Chondrocyte (in vitro differentiated cells): ENCODE measurements around the gene RAD9B. TPM values are rescaled to one million over a fixed set of nuclear protein-coding genes. Genes with fewer than 3 reads are reported as not detected.

Experiments
- DNase-seq: peaks from one replicate; pipeline ENCODE4 v3.0.0; 2021; ENCODE audit warnings: mixed read lengths, low spot score
- H3K27ac Mint-ChIP-seq: one replicate; pipeline ENCODE4 v1.8.0; 2021; ENCODE audit warnings: mild to moderate bottlenecking, moderate library complexity, mixed read lengths; ENCODE audit not compliant: unreplicated experiment
- H3K27me3 Mint-ChIP-seq: 2 replicates; pipeline ENCODE4 v1.8.0; 2021; ENCODE audit warnings: low read depth, mixed read lengths
- H3K36me3 Mint-ChIP-seq: 2 replicates; pipeline ENCODE4 v1.8.0; 2021; ENCODE audit warnings: low read depth, mixed read lengths
- H3K4me1 Mint-ChIP-seq: 2 replicates; pipeline ENCODE4 v1.8.0; 2021; ENCODE audit warnings: low read depth, mild to moderate bottlenecking, mixed read lengths
- H3K4me3 Mint-ChIP-seq: one replicate; pipeline ENCODE4 v1.8.0; 2021; ENCODE audit warnings: mild to moderate bottlenecking, moderate library complexity, mixed read lengths; ENCODE audit not compliant: unreplicated experiment
- H3K9me3 Mint-ChIP-seq: 2 replicates; pipeline ENCODE4 v1.8.0; 2021; ENCODE audit warnings: low read depth, mixed read lengths
- total RNA-seq: library from RNA; stranded (reverse); gene quantifications from 3 replicates; pipeline ENCODE4 v1.2.1, GENCODE V29; 2021
- TF ChIP-seq, protein P1 (sequence below): fragments of 200-600 bp; sonication (generic); IDR thresholded peaks from 2 replicates; pipeline ENCODE4 v1.5.0; 2021; ENCODE audit warnings: antibody characterized with exemption, mild to moderate bottlenecking, moderate library complexity

The RAD9B gene
- total RNA-seq, 1 donor from 2014 or later = 0.27 TPM

DNA sequence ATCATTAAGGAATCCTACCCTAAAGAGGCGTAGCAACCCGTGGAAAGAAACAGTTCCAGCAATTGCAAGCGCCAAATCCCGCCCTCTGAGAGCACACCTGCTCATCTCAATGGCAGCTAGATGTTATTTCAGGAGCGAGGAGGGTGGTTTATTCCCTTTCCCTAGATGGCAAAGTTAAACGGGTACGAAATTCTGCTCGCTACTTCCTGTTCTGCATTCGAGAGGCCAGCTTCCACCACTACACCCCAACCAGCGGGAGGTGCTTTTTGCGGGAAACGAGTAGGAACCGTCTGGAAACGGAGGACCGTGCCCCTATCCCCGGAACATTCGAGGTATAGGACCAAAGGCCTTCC, 756 bp upstream of the RAD9B start:
- Mint-ChIP-seq H3K27ac (peak overlapping the region; percentile 98), H3K4me1 (peaks cover 31% of the 10 kb centered on the region), H3K36me3 (no peaks in the 10 kb centered on the region), H3K4me3 (peak overlapping the region; percentile 98), H3K9me3 (no peaks in the 10 kb centered on the region), H3K27me3 (no peaks in the 10 kb centered on the region)
- no peak for DNase-seq
- TF ChIP-seq, protein P1, sequence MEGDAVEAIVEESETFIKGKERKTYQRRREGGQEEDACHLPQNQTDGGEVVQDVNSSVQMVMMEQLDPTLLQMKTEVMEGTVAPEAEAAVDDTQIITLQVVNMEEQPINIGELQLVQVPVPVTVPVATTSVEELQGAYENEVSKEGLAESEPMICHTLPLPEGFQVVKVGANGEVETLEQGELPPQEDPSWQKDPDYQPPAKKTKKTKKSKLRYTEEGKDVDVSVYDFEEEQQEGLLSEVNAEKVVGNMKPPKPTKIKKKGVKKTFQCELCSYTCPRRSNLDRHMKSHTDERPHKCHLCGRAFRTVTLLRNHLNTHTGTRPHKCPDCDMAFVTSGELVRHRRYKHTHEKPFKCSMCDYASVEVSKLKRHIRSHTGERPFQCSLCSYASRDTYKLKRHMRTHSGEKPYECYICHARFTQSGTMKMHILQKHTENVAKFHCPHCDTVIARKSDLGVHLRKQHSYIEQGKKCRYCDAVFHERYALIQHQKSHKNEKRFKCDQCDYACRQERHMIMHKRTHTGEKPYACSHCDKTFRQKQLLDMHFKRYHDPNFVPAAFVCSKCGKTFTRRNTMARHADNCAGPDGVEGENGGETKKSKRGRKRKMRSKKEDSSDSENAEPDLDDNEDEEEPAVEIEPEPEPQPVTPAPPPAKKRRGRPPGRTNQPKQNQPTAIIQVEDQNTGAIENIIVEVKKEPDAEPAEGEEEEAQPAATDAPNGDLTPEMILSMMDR = peak; percentile 32

DNA sequence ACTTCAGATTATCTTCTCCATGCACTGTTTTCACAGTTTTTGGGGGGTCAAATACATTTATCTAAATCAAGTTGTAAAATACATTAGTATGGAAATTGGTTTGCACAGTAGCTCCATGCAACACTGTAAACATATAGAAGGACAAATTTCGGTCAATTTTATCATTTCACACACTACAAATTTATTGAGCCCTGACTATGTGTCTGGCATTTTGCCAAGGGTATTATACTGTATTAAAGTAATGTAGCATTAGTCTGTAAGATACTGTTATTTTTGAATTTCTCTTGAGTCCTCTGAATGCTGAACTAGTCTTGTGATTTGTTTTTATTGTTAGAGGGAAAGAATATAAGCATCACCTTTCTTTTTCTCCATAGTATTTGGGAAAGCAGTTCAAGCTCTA, 1.3 kb downstream of the RAD9B start:
- DNase-seq = no peak
- Mint-ChIP-seq H3K4me3 (no peak overlapping the region), H3K27me3 (no peaks in the 10 kb centered on the region), H3K27ac (no peak overlapping the region), H3K36me3 (no peaks in the 10 kb centered on the region), H3K4me1 (peaks cover 31% of the 10 kb centered on the region), H3K9me3 (no peaks in the 10 kb centered on the region)
- TF ChIP-seq, protein P1 = no peak

DNA sequence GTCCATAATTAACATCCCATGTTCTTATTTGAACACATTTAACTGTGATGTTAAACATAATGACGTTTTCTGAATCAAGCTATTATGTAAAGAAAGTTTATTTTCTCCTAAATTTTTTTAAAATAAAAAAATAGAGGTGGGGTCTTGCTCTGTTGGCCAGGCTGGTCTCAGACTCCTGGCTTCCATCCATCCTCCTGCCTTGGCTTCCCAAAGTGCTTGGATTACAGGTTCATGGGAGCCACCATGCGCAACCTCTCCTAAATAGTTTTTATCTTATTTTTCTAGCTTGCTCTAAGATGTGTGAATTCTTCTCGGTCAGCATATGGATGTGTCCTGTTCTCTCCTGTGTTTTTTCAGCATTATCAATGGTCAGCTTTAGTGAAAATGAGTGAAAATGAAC, 3.2 kb downstream of the RAD9B start:
- no peak for DNase-seq
- peaks cover 18% of the 10 kb centered on the region for H3K4me1 Mint-ChIP-seq
- H3K27ac Mint-ChIP-seq = no peak overlapping the region
- no peaks in the 10 kb centered on the region for H3K36me3 Mint-ChIP-seq
- H3K27me3 Mint-ChIP-seq = no peaks in the 10 kb centered on the region
- no peaks in the 10 kb centered on the region for H3K9me3 Mint-ChIP-seq
- no peak overlapping the region for H3K4me3 Mint-ChIP-seq
- TF ChIP-seq, protein P1 = no peak

DNA sequence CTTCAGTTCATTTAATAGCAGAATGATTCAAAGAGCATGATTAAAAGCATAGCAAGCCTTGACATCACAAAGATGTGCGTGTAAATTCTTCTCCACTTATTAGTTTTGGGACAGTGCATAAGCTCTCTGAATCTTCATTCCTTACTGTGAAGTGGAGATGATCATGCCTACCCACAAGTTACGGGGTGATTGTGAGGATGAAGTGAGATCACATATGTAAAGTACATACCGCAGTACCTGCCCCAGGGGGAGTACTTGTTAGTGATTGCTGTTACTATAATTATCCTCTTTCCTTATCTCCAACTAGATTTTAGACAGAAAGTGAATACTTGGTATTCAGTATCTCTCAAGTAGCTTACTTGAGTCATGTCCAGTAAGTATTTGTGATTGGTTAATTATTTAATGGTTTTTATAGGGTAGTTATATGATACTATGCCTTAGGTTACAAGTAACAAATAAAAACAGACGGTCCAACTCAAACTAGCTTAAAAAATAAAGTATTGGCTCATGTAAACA, 6.0 kb downstream of the RAD9B start:
- no peaks in the 10 kb centered on the region for H3K9me3 Mint-ChIP-seq
- no peaks in the 10 kb centered on the region for H3K36me3 Mint-ChIP-seq
- no peak overlapping the region for H3K27ac Mint-ChIP-seq
- no peak for DNase-seq
- TF ChIP-seq, protein P1 = no peak
- no peak overlapping the region for H3K4me3 Mint-ChIP-seq
- no peaks in the 10 kb centered on the region for H3K4me1 Mint-ChIP-seq
- H3K27me3 Mint-ChIP-seq = peaks cover 6% of the 10 kb centered on the region

DNA sequence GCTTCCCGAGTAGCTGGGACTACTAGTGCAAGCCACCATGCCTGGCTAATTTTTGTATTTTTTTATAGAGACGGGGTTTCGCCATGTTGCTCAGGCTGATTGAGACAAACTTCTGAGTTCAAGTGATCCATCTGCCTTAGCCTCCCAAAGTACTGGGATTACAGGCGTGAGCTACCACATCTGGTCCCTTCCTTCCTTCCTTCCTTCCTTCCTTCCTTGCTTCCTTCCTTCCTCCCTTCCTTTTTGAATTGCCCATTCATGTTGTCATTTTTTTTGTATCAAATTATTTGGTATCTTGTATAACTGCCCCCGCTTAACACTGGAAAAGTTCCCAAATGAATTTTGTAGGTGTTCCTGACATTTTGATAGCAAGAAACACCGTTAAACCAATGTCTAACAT, 11.7 kb downstream of the RAD9B start:
- Mint-ChIP-seq H3K27ac (no peak overlapping the region), H3K9me3 (no peaks in the 10 kb centered on the region), H3K27me3 (peaks cover 8% of the 10 kb centered on the region), H3K4me1 (no peaks in the 10 kb centered on the region), H3K36me3 (peaks cover 1% of the 10 kb centered on the region), H3K4me3 (no peak overlapping the region)
- DNase-seq = no peak
- TF ChIP-seq, protein P1 = no peak
